ENCODE results near the gene DOCK11.

GRCh38 chrX:118523920-118524319 is 28.3 kb downstream of the DOCK11 start:
- TF ChIP-seq CTCF (IDR thresholded peaks at IDR 0.05) (no peak), EZH2 (IDR thresholded peaks at IDR 0.05; ENCODE audit: borderline replicate concordance, insufficient read depth, low read depth, low read length, poor library complexity, severe bottlenecking) (no peak)
